Immature natural killer cell (primary cell): ENCODE results near the gene ITPR2. TPM values are rescaled to one million over a fixed set of nuclear protein-coding genes. Genes with fewer than 3 reads are reported as not detected.

Source experiments
- DNase-seq, 3 donors: peaks; one replicate each; pipeline ENCODE4 v3.0.0; 2022; ENCODE audit warnings: mixed read lengths in 1 of 3
- H3K27ac Mint-ChIP-seq, 6 donors: one replicate each; pipeline ENCODE4 v1.8.0; 2020; ENCODE audit warnings: mixed read lengths in 6 of 6, mild to moderate bottlenecking in 5 of 6, inconsistent platforms in 4 of 6, moderate library complexity in 3 of 6
- H3K27me3 Mint-ChIP-seq, 3 donors: one replicate each; pipeline ENCODE4 v1.8.0; 2020 to 2021; ENCODE audit warnings: low read depth in 3 of 3, mild to moderate bottlenecking in 3 of 3, mixed read lengths in 3 of 3, moderate library complexity in 3 of 3, inconsistent platforms in 1 of 3
- H3K36me3 Mint-ChIP-seq, 3 donors: one replicate each; pipeline ENCODE4 v1.8.0; 2020; ENCODE audit warnings: mixed read lengths in 3 of 3, inconsistent platforms in 2 of 3, mild to moderate bottlenecking in 2 of 3
- H3K4me1 Mint-ChIP-seq, 2 donors: one replicate each; pipeline ENCODE4 v1.8.0; 2020; ENCODE audit warnings: inconsistent platforms in 2 of 2, mild to moderate bottlenecking in 2 of 2, mixed read lengths in 2 of 2, moderate library complexity in 1 of 2
- H3K4me3 Mint-ChIP-seq, 5 donors: one replicate each; pipeline ENCODE4 v1.8.0; 2020; ENCODE audit warnings: mild to moderate bottlenecking in 5 of 5, mixed read lengths in 5 of 5, inconsistent platforms in 3 of 5, moderate library complexity in 3 of 5
- H3K9me3 Mint-ChIP-seq, 6 donors: one replicate each; pipeline ENCODE4 v1.8.0; 2020; ENCODE audit warnings: mild to moderate bottlenecking in 6 of 6, mixed read lengths in 6 of 6, inconsistent platforms in 4 of 6, moderate library complexity in 3 of 6
- polyA plus RNA-seq, 3 donors: library from polyadenylated mRNA; unstranded; fragments of 300-500 nt; fragmentation: Illumina TruSeq; gene quantifications; one replicate each; pipeline ENCODE4 v1.2.3, GENCODE V29; 2021

Gene ITPR2
- polyA plus RNA-seq, 3 donors from 2014 or later = 7.2 to 23.4 (median 7.4) TPM

GRCh38 chr12:26711569-26711968, 121.4 kb downstream of the ITPR2 start:
- H3K4me3 Mint-ChIP-seq = no peak overlapping the region
- DNase-seq = no peak
- peaks cover 31 to 45% (median 42%) of the 10 kb centered on the region in 3 donors for H3K36me3 Mint-ChIP-seq
- no peaks in the 10 kb centered on the region for H3K27me3 Mint-ChIP-seq
- H3K4me1 Mint-ChIP-seq = no peaks in the 10 kb centered on the region
- no peaks in the 10 kb centered on the region for H3K9me3 Mint-ChIP-seq
- H3K27ac Mint-ChIP-seq = no peak overlapping the region

- H3K36me3 Mint-ChIP-seq = peaks cover 26 to 40% (median 38%) of the 10 kb centered on the region in 3 donors
- H3K9me3 Mint-ChIP-seq = no peaks in the 10 kb centered on the region
Observed at GRCh38 chr12:26711072-26711471, 121.9 kb downstream of the ITPR2 start.

GRCh38 chr12:26705851-26706250, 127.1 kb downstream of the ITPR2 start:
- DNase-seq = no peak
- no peaks in the 10 kb centered on the region for H3K9me3 Mint-ChIP-seq
- no peak overlapping the region for H3K4me3 Mint-ChIP-seq
- H3K27me3 Mint-ChIP-seq = peaks cover 0 to 2% (median 0%) of the 10 kb centered on the region in 3 donors
- H3K4me1 Mint-ChIP-seq = no peaks in the 10 kb centered on the region
- H3K36me3 Mint-ChIP-seq = peaks cover 11 to 18% (median 12%) of the 10 kb centered on the region in 3 donors
- H3K27ac Mint-ChIP-seq = no peak overlapping the region

More at GRCh38 chr12:26711072-26711471, 121.9 kb downstream of the ITPR2 start:
- no peak overlapping the region for H3K4me3 Mint-ChIP-seq
- DNase-seq = no peak
- H3K27ac Mint-ChIP-seq = no peak overlapping the region
- H3K27me3 Mint-ChIP-seq = no peaks in the 10 kb centered on the region
- no peaks in the 10 kb centered on the region for H3K4me1 Mint-ChIP-seq

GRCh38 chr12:26704684-26705460, 128.1 kb downstream of the ITPR2 start:
- Mint-ChIP-seq H3K4me1 (no peaks in the 10 kb centered on the region), H3K36me3 (peaks cover 7 to 18% (median 15%) of the 10 kb centered on the region in 3 donors), H3K4me3 (no peak overlapping the region), H3K9me3 (no peaks in the 10 kb centered on the region), H3K27me3 (peaks cover 0 to 2% (median 0%) of the 10 kb centered on the region in 3 donors), H3K27ac (no peak overlapping the region)
- DNase-seq = no peak

- Mint-ChIP-seq H3K27me3 (peaks cover 0 to 2% (median 0%) of the 10 kb centered on the region in 3 donors), H3K36me3 (peaks cover 8 to 19% (median 15%) of the 10 kb centered on the region in 3 donors), H3K4me3 (no peak overlapping the region)
Observed at GRCh38 chr12:26704214-26704613, 128.8 kb downstream of the ITPR2 start.

GRCh38 chr12:26702741-26703140, 130.3 kb downstream of the ITPR2 start:
- Mint-ChIP-seq H3K27ac (no peak overlapping the region), H3K4me3 (no peak overlapping the region), H3K4me1 (no peaks in the 10 kb centered on the region), H3K9me3 (no peaks in the 10 kb centered on the region), H3K36me3 (peaks cover 12 to 19% (median 13%) of the 10 kb centered on the region in 3 donors), H3K27me3 (peaks cover 0 to 3% (median 0%) of the 10 kb centered on the region in 3 donors)
- no peak for DNase-seq

More at GRCh38 chr12:26704214-26704613, 128.8 kb downstream of the ITPR2 start:
- Mint-ChIP-seq H3K4me1 (no peaks in the 10 kb centered on the region), H3K27ac (no peak overlapping the region), H3K9me3 (no peaks in the 10 kb centered on the region)
- DNase-seq = no peak

GRCh38 chr12:26701604-26702215, 131.3 kb downstream of the ITPR2 start:
- peaks cover 0 to 3% of the 10 kb centered on the region in 2 donors for H3K4me1 Mint-ChIP-seq
- peaks cover 0 to 2% (median 0%) of the 10 kb centered on the region in 6 donors for H3K9me3 Mint-ChIP-seq
- H3K4me3 Mint-ChIP-seq = no peak overlapping the region
- H3K36me3 Mint-ChIP-seq = peaks cover 20 to 26% (median 21%) of the 10 kb centered on the region in 3 donors
- DNase-seq = peak in 2 of 3 donors; percentile 11 to 18
- peaks cover 0 to 3% (median 0%) of the 10 kb centered on the region in 3 donors for H3K27me3 Mint-ChIP-seq
- H3K27ac Mint-ChIP-seq = no peak overlapping the region

GRCh38 chr12:26700430-26700829, 132.6 kb downstream of the ITPR2 start:
- Mint-ChIP-seq H3K4me3 (no peak overlapping the region), H3K27me3 (peaks cover 0 to 3% (median 0%) of the 10 kb centered on the region in 3 donors), H3K36me3 (peaks cover 33 to 36% (median 34%) of the 10 kb centered on the region in 3 donors), H3K9me3 (peaks cover 0 to 2% (median 0%) of the 10 kb centered on the region in 6 donors), H3K4me1 (peaks cover 4 to 10% of the 10 kb centered on the region in 2 donors), H3K27ac (no peak overlapping the region)
- DNase-seq = no peak

- Mint-ChIP-seq H3K4me3 (no peak overlapping the region), H3K4me1 (peaks cover 4 to 10% of the 10 kb centered on the region in 2 donors), H3K36me3 (peaks cover 41 to 43% (median 43%) of the 10 kb centered on the region in 3 donors), H3K27me3 (peaks cover 0 to 3% (median 0%) of the 10 kb centered on the region in 3 donors), H3K9me3 (peaks cover 0 to 2% (median 0%) of the 10 kb centered on the region in 6 donors), H3K27ac (no peak overlapping the region)
- DNase-seq = no peak
Observed at GRCh38 chr12:26699237-26699636, 133.8 kb downstream of the ITPR2 start.

- peaks cover 0 to 2% (median 0%) of the 10 kb centered on the region in 6 donors for H3K9me3 Mint-ChIP-seq
- DNase-seq = no peak
- H3K4me3 Mint-ChIP-seq = no peak overlapping the region
- H3K27me3 Mint-ChIP-seq = peaks cover 0 to 3% (median 0%) of the 10 kb centered on the region in 3 donors
- H3K4me1 Mint-ChIP-seq = peaks cover 4 to 10% of the 10 kb centered on the region in 2 donors
- peaks cover 45 to 47% (median 45%) of the 10 kb centered on the region in 3 donors for H3K36me3 Mint-ChIP-seq
- H3K27ac Mint-ChIP-seq = no peak overlapping the region
Observed at GRCh38 chr12:26698186-26698585, 134.8 kb downstream of the ITPR2 start.

- peaks cover 0 to 3% (median 0%) of the 10 kb centered on the region in 3 donors for H3K27me3 Mint-ChIP-seq
- peaks cover 45 to 48% (median 47%) of the 10 kb centered on the region in 3 donors for H3K36me3 Mint-ChIP-seq
- no peak overlapping the region for H3K27ac Mint-ChIP-seq
- H3K9me3 Mint-ChIP-seq = peaks cover 0 to 2% (median 0%) of the 10 kb centered on the region in 6 donors
- peaks cover 4 to 10% of the 10 kb centered on the region in 2 donors for H3K4me1 Mint-ChIP-seq
- no peak overlapping the region for H3K4me3 Mint-ChIP-seq
- no peak for DNase-seq
Observed at GRCh38 chr12:26697217-26697616, 135.8 kb downstream of the ITPR2 start.

GRCh38 chr12:26696613-26697092, 136.3 kb downstream of the ITPR2 start:
- H3K4me1 Mint-ChIP-seq = peaks cover 4 to 10% of the 10 kb centered on the region in 2 donors
- H3K27me3 Mint-ChIP-seq = peaks cover 0 to 3% (median 0%) of the 10 kb centered on the region in 3 donors
- H3K36me3 Mint-ChIP-seq = peaks cover 45 to 48% (median 47%) of the 10 kb centered on the region in 3 donors
- no peak for DNase-seq
- H3K27ac Mint-ChIP-seq = no peak overlapping the region
- H3K4me3 Mint-ChIP-seq = no peak overlapping the region
- peaks cover 0 to 2% (median 0%) of the 10 kb centered on the region in 6 donors for H3K9me3 Mint-ChIP-seq

- peak overlapping the region in 1 of 6 donors; percentile 26 for H3K27ac Mint-ChIP-seq
- DNase-seq = no peak
- H3K4me3 Mint-ChIP-seq = no peak overlapping the region
- peaks cover 0 to 2% (median 0%) of the 10 kb centered on the region in 6 donors for H3K9me3 Mint-ChIP-seq
- H3K4me1 Mint-ChIP-seq = peaks cover 4 to 10% of the 10 kb centered on the region in 2 donors
- H3K36me3 Mint-ChIP-seq = peaks cover 45 to 48% (median 47%) of the 10 kb centered on the region in 3 donors
- H3K27me3 Mint-ChIP-seq = peaks cover 0 to 3% (median 0%) of the 10 kb centered on the region in 3 donors
Observed at GRCh38 chr12:26696048-26696612, 136.9 kb downstream of the ITPR2 start.
